Umbilical cord (tissue), 2 donors: ENCODE data around the gene ACTN2. TPM values are rescaled to one million over a fixed set of nuclear protein-coding genes. Genes with fewer than 3 reads are reported as not detected.

Experiments used
- DNase-seq: peaks from one replicate; pipeline ENCODE4 v3.0.0-alpha.2; 2015; ENCODE audit warnings: low spot score
- total RNA-seq: library from RNA; depleted of rRNA; stranded (reverse); fragments of >200 nt; gene quantifications from one replicate; pipeline ENCODE4 v1.2.3, GENCODE V29; 2014; ENCODE audit warnings: low replicate concordance; ENCODE audit not compliant: insufficient read depth

ACTN2 gene
- total RNA-seq, 1 donor from 2014 or later: 1.4 TPM

DNA sequence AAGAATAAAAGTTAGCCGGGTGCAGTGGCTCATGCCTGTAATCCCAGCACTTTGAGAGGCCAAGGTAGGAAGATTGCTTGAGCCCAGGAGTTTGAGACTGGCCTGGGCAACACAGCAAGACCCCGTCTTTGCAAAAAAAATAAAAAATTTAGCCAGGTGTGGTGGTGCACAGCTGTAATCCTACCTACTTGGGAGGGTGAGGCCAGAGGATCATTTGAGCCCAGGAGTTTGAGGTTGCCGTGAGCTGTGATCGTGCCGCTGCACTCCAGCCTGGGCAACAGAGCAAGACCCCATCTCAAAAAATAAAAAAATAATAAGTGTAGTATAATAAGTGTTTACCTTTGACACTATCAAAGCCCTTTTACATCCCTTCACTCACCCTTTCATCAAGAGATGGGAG is 5.0 kb downstream of the ACTN2 start:
- no peak for DNase-seq

DNA sequence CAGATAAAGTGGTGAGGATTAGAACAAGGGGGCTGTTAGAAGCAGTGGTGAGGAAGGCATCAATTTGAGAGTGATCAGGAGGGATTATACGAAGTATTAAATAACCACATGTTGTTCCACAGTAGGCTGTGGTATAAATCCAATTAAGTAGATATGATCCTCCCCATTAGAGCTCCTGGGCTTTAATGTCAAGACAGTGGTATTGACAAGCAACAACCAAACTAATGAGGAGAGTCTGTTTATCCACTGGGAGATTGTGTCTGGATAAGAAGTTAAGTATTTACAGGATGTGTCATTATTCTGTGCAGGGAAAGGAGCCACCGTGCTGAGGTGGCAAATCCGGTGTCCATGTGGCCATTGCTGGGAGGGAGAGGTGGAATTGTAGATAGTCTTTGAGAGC is 5.8 kb downstream of the ACTN2 start:
- no peak for DNase-seq

DNA sequence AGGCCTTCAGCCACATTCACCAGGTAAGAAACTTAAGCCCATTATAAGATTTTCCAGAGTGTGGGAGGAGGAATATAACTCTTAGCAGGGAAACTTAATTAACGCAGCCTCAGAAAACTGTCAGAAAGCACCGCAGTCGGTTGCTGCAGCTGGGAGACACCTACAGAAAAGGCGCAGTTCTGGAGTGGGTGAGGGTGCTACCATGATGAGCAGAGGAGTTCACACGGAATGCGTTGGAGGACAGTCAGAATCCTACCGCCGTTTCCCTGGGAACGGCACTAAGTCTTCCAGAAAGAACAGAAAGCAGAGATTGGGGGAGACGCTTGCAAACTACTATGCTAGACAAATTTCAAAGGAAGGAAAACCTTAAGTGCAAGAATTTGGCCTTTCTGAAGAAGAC is 6.4 kb downstream of the ACTN2 start:
- DNase-seq: no peak

DNA sequence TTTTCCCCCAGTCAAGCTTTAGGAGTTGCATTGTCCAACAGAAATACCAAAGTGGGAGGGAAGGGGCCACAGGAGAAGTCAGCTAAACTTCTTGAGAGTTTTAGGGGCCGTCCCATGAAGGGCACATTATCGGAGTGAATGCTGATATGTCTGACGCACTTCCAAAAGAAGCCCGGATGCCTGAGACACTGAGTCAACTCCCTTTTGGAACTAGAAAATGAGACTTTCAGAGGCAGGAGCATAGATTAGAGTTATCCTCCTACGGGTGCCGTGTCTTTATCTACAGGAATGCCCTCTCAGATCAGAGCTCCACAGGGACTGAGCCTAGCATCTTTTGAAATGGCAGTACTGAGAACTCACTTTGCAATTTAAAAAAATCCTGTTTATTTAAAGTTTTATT is 13.1 kb downstream of the ACTN2 start:
- peak; percentile 76 for DNase-seq

GRCh38 chr1:236700903-236701302 is 14.6 kb downstream of the ACTN2 start:
- no peak for DNase-seq

- DNase-seq: peak; percentile 59
Measured at GRCh38 chr1:236701782-236702181, 15.5 kb downstream of the ACTN2 start.

- no peak for DNase-seq
Measured at GRCh38 chr1:236702791-236703394, 16.6 kb downstream of the ACTN2 start.

DNA sequence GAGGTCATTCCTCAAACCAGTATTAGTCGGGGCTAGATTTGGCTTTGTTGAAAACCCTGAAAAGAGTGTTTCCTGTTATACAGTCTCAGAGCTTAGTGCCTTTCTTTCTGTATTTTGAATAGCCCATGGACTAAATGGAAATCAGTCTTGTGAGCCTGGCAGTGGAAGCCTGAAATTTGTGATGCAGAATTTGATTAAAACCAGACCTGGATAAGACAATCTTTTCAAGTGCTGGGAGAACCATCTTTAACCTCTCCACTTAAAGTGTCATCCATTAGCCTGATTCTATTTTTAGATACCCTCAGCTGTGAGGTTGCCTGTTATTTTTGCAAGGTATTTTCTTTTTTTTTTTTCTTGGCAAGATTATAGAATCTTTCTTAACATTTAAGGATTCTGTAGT is 19.5 kb downstream of the ACTN2 start:
- DNase-seq: peak; percentile 50

- no peak for DNase-seq
Measured at GRCh38 chr1:236706183-236706582, 19.9 kb downstream of the ACTN2 start.

GRCh38 chr1:236710328-236710892 is 24.1 kb downstream of the ACTN2 start:
- DNase-seq: no peak

- peak; percentile 38 for DNase-seq
Measured at GRCh38 chr1:236716160-236716559, 29.9 kb downstream of the ACTN2 start.

DNA sequence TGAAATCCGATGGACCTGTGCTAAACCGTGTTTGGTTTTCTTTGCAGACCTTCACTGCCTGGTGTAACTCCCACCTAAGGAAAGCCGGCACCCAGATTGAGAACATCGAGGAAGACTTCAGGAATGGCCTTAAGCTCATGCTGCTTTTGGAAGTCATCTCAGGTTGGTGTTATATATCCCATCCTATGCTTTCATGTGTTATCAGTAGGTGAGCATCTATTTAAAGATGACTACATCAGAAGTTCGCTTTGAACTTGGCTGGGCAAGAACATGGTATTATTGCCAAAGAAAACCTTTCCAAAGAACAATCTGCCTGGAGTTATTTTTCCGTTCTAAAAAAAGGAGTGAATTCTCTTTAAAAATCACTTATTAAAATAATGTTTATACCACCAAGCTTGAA is 31.5 kb downstream of the ACTN2 start:
- no peak for DNase-seq

DNA sequence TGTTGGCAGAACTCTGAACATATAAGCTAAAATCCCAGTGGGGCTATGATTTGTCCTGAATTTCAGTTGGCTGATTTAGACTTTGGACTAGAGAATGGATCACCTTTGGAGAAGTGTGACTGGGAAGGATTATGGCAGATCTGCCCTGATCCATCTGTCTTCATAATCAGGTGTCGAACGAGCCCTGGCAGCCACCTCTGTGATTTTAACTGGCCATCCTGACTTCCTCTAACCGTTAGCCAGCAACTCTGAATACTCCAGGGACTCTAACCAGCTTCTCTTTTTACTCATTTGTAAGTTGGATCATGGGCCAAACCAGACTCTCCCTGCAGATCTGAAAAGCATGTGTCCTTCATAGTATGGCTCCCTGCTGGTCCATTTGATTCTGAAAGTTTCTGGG is 32.0 kb downstream of the ACTN2 start:
- DNase-seq: no peak

- DNase-seq: no peak
Measured at GRCh38 chr1:236720206-236720605, 33.9 kb downstream of the ACTN2 start.

GRCh38 chr1:236720611-236721010 is 34.3 kb downstream of the ACTN2 start:
- DNase-seq: no peak

DNA sequence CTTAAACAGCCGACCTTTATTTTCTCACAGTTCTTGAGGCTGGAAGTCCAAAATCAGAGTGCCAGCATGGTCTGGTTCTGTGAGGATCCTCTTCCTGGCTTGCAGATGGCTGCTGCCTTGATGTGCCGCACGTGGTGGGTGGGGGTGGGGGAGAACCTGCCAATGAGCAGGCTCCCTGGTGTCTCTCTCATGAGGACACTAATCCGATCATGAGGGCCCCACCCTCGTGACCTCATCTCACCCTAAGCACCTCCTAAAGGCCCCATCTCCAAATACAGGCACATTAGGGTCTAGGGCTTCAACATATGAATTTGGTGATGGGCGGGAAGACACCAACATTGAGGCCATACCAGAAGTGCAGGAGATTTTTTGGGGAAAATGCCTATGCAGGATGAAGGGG is 37.8 kb downstream of the ACTN2 start:
- DNase-seq: no peak

DNA sequence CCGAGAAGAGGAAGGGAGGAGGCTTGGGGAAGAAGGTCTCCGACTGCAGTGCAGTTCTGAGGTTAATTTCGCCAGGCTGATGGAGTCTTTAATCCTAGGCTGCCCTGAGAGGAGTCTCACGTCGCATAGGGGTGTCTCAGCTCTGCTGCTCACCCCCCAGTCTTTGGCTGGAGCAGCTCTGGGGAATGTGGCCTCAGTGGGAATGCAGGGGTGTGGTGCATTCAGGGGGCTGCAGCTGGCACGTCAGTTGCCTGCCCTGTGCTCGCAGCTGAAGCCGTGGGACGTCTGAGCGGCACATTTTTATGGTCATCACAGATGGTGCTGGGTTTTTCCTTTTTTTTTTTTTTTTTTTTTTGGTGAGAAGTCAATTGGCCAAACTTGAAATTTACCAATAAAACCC is 38.2 kb downstream of the ACTN2 start:
- DNase-seq: no peak

GRCh38 chr1:236725668-236726067 is 39.4 kb downstream of the ACTN2 start:
- no peak for DNase-seq

GRCh38 chr1:236727521-236727920 is 41.2 kb downstream of the ACTN2 start:
- no peak for DNase-seq

DNA sequence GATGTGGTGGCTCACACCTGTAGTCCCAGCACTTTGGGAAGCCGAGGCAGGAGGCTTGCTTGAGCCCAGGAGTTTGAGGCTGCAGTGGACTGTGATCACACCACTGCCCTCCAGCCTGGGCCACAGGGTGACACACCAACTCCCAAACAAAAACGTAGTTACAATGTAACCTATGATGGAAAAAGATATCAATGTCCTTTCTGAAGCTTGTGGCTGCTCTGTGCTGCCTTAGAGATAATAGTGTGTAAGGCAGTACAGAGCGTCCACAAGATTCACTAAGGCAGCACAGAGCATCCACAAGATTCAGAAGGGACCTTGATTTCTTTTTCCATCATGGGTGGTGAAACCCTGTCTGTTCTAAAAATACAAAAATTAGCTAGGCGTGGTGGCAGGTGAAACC is 42.5 kb downstream of the ACTN2 start:
- DNase-seq: no peak

GRCh38 chr1:236733653-236734052 is 47.4 kb downstream of the ACTN2 start:
- no peak for DNase-seq

- no peak for DNase-seq
Measured at GRCh38 chr1:236734141-236734765, 48.0 kb downstream of the ACTN2 start.

- no peak for DNase-seq
Measured at GRCh38 chr1:236736761-236737160, 50.5 kb downstream of the ACTN2 start.

DNA sequence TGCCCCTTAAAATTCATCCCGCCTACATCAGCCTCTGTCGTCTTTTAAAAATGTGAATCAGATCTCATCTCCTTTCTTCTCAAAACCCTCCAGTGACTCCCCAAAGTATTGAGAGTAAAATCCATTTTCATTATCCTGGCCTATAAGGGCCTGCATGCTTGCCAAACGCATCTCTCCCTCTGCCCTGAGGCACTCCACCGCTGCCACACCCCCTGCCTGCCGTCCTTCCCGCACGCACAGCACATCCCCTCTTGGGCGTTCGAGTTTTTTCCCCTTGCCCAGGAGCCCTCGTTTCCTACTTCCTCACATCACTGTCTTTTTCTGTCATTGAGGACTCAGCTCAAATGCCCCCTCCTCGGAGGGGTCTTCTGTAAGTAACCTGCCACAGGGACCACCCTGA is 55.5 kb downstream of the ACTN2 start:
- no peak for DNase-seq
